Limb (tissue), 2 donors: Measurements from ENCODE around the gene TNFAIP3.
"Not testable (repeated sequence)": the region's sequence is repeated elsewhere in the genome, so short reads cannot be mapped to it uniquely, and the experiment has no call there.

Source experiments
- DNase-seq, 2 donors: peaks; one replicate each; pipeline ENCODE4 v3.0.0-alpha.2; 2016; ENCODE audit errors: extremely low spot score in 2 of 2

Gene TNFAIP3

GRCh38 chr6:137878029-137878428 is 11.0 kb downstream of the TNFAIP3 start:
- DNase-seq = no peak

GRCh38 chr6:137878486-137879285 is 11.6 kb downstream of the TNFAIP3 start:
- no peak for DNase-seq

GRCh38 chr6:137879299-137879698 is 12.2 kb downstream of the TNFAIP3 start:
- DNase-seq = no peak

- no peak for DNase-seq
Observed at GRCh38 chr6:137879885-137880745, 13.1 kb downstream of the TNFAIP3 start.

- no peak for DNase-seq
Observed at GRCh38 chr6:137880746-137881521, 13.9 kb downstream of the TNFAIP3 start.

GRCh38 chr6:137881522-137881886 is 14.4 kb downstream of the TNFAIP3 start:
- no peak for DNase-seq

- no peak for DNase-seq
Observed at GRCh38 chr6:137882225-137882961, 15.3 kb downstream of the TNFAIP3 start.

GRCh38 chr6:137883400-137884148 is 16.5 kb downstream of the TNFAIP3 start:
- no peak for DNase-seq

- DNase-seq = no peak
Observed at GRCh38 chr6:137884149-137884909, 17.3 kb downstream of the TNFAIP3 start.

- not testable (repeated sequence) for DNase-seq
Observed at GRCh38 chr6:137884910-137885229, 17.8 kb downstream of the TNFAIP3 start.

- not testable (repeated sequence) for DNase-seq
Observed at GRCh38 chr6:137886226-137886625, 19.2 kb downstream of the TNFAIP3 start.

- no peak for DNase-seq
Observed at GRCh38 chr6:137890983-137891537, 24.0 kb downstream of the TNFAIP3 start.

- no peak for DNase-seq
Observed at GRCh38 chr6:137892271-137892708, 25.2 kb downstream of the TNFAIP3 start.

GRCh38 chr6:137893181-137893580 is 26.1 kb downstream of the TNFAIP3 start:
- DNase-seq = no peak

- no peak for DNase-seq
Observed at GRCh38 chr6:137893726-137894125, 26.7 kb downstream of the TNFAIP3 start.

GRCh38 chr6:137894378-137894777 is 27.3 kb downstream of the TNFAIP3 start:
- DNase-seq = not testable (repeated sequence)

- DNase-seq = no peak
Observed at GRCh38 chr6:137894779-137895385, 27.8 kb downstream of the TNFAIP3 start.

GRCh38 chr6:137896647-137897046 is 29.6 kb downstream of the TNFAIP3 start:
- DNase-seq = no peak

GRCh38 chr6:137900815-137901214 is 33.8 kb downstream of the TNFAIP3 start:
- no peak for DNase-seq
